Measurements from ENCODE around the gene TAF4B.

DNA sequence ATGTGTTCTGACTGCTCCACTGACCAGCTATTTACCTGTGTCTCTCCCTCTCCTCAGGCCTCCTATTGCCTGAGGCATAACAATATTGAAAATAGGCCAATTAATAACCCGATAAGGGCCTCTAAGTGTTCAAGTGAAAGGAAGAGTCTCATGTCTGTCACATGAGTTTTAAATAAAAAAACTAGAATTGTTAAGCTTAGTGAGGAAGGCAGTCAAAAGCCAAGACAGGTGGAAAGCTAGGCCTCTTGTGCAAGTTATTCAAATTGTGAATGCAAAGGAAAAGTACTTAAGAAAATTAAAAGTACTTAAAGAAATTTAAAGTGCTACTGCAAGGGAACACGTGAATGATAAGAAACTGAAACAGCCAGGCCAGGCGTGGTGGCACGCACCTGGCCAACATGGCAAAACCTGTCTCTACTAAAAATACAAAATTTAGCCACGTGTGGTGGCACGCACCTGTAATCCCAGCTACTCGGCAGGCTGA is 44.9 kb upstream of the TAF4B start:
- TF ChIP-seq EZH2 (IDR thresholded peaks at IDR 0.05; ENCODE audit: insufficient read depth, poor library complexity, severe bottlenecking) = no peak
- no peak for TF ChIP-seq EZH2phosphoT487 (IDR thresholded peaks at IDR 0.05; ENCODE audit: insufficient read depth, low read depth)
